ENCODE measurements around the gene GDAP1L1.

GDAP1L1 gene

GRCh38 chr20:44209686-44210405 is 37.3 kb upstream of the GDAP1L1 start:
- H3K4me3 ChIP-seq (ENCODE audit: low read length): peak overlapping the region; percentile 80
- H3K9me3 ChIP-seq (ENCODE audit: control insufficient read depth, low read length): no peaks in the 10 kb centered on the region
- H3K9ac ChIP-seq (ENCODE audit: low read length): peak overlapping the region; percentile 96
- no peaks in the 10 kb centered on the region for H3K36me3 ChIP-seq (ENCODE audit: control insufficient read depth, insufficient read depth, low read length)
- H3K4me1 ChIP-seq (ENCODE audit: control insufficient read depth, insufficient read depth, low read length): peaks cover 19% of the 10 kb centered on the region
- H3K27me3 ChIP-seq (ENCODE audit: control insufficient read depth, insufficient read depth, low read length): no peaks in the 10 kb centered on the region

- peak within 1 kb of the TSS; percentile 96 for H3K9ac ChIP-seq (ENCODE audit: low read length)
- H3K4me1 ChIP-seq (ENCODE audit: control insufficient read depth, insufficient read depth, low read length): peaks cover 12% of the 10 kb centered on the region
- H3K36me3 ChIP-seq (ENCODE audit: control insufficient read depth, insufficient read depth, low read length): no peaks in the 10 kb centered on the region
- H3K27me3 ChIP-seq (ENCODE audit: control insufficient read depth, insufficient read depth, low read length): no peaks in the 10 kb centered on the region
- no peaks in the 10 kb centered on the region for H3K9me3 ChIP-seq (ENCODE audit: control insufficient read depth, low read length)
- peak within 1 kb of the TSS; percentile 80 for H3K4me3 ChIP-seq (ENCODE audit: low read length)
Observed at GRCh38 chr20:44210406-44211176, 36.5 kb upstream of the GDAP1L1 start, which contains the start of gene OSER1. Gene OSER1, minus strand, starts transcription at chr20:44210771. Its CDS starts 3,814 bp downstream, at chr20:44206957.

GRCh38 chr20:44211177-44212039 is 35.7 kb upstream of the GDAP1L1 start:
- Histone ChIP-seq H3K4me1 (ENCODE audit: control insufficient read depth, insufficient read depth, low read length) (peaks cover 12% of the 10 kb centered on the region), H3K9me3 (ENCODE audit: control insufficient read depth, low read length) (no peaks in the 10 kb centered on the region), H3K27me3 (ENCODE audit: control insufficient read depth, insufficient read depth, low read length) (no peaks in the 10 kb centered on the region), H3K36me3 (ENCODE audit: control insufficient read depth, insufficient read depth, low read length) (no peaks in the 10 kb centered on the region), H3K9ac (ENCODE audit: low read length) (peak overlapping the region; percentile 96), H3K4me3 (ENCODE audit: low read length) (peak overlapping the region; percentile 32)

- H3K9ac ChIP-seq (ENCODE audit: low read length): no peak overlapping the region
- H3K4me3 ChIP-seq (ENCODE audit: low read length): no peak overlapping the region
- no peaks in the 10 kb centered on the region for H3K36me3 ChIP-seq (ENCODE audit: control insufficient read depth, insufficient read depth, low read length)
- no peaks in the 10 kb centered on the region for H3K27me3 ChIP-seq (ENCODE audit: control insufficient read depth, insufficient read depth, low read length)
- H3K4me1 ChIP-seq (ENCODE audit: control insufficient read depth, insufficient read depth, low read length): peaks cover 14% of the 10 kb centered on the region
- no peaks in the 10 kb centered on the region for H3K9me3 ChIP-seq (ENCODE audit: control insufficient read depth, low read length)
Observed at GRCh38 chr20:44212792-44213191, 34.3 kb upstream of the GDAP1L1 start.

DNA sequence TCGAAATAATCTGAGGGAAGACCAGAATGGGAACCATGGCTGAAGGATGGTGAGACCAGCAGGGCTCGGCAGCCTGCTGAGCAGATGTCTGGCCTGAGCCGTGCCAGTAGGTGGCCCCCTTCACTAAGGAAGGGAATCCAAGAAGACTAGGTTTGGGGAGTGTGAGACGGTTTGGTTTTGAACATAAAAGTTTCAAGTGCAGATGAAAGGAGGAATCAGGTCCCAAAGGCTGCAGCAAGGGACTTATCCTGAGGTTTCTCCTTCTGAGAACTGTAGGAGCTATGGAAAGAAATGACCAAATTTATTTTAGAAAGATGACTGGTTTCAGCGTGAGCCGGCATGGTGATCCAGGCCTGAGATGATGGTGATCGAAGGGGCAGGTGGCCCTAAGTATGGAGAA is 32.0 kb upstream of the GDAP1L1 start:
- Histone ChIP-seq H3K9ac (ENCODE audit: low read length) (no peak overlapping the region), H3K27me3 (ENCODE audit: control insufficient read depth, insufficient read depth, low read length) (no peaks in the 10 kb centered on the region), H3K36me3 (ENCODE audit: control insufficient read depth, insufficient read depth, low read length) (no peaks in the 10 kb centered on the region), H3K4me3 (ENCODE audit: low read length) (no peak overlapping the region), H3K4me1 (ENCODE audit: control insufficient read depth, insufficient read depth, low read length) (peaks cover 13% of the 10 kb centered on the region), H3K9me3 (ENCODE audit: control insufficient read depth, low read length) (no peaks in the 10 kb centered on the region)

GRCh38 chr20:44217342-44218092 is 29.6 kb upstream of the GDAP1L1 start:
- Histone ChIP-seq H3K36me3 (ENCODE audit: control insufficient read depth, insufficient read depth, low read length) (no peaks in the 10 kb centered on the region), H3K27me3 (ENCODE audit: control insufficient read depth, insufficient read depth, low read length) (no peaks in the 10 kb centered on the region), H3K4me3 (ENCODE audit: low read length) (no peak overlapping the region), H3K9me3 (ENCODE audit: control insufficient read depth, low read length) (no peaks in the 10 kb centered on the region), H3K4me1 (ENCODE audit: control insufficient read depth, insufficient read depth, low read length) (peaks cover 6% of the 10 kb centered on the region), H3K9ac (ENCODE audit: low read length) (no peak overlapping the region)

DNA sequence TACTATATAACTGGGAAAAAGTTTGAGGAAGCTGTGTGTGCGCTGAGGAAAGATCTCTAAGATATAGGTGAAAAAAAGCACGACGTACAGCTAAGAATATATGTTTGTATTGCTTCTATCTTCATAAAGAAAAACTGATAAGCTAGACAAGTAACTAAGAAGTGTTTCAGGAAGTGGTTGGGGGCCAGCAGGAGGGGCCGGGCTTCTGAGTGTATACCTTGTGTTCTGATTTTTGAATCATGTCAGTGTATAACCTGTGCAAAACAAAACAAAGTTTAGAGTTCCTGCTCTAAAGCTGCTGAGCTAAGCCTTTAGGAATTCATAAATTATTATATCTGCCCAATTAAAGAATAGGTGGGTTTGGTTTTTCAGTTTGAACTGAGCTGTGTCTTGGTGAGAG is 28.7 kb upstream of the GDAP1L1 start:
- Histone ChIP-seq H3K9me3 (ENCODE audit: control insufficient read depth, low read length) (no peaks in the 10 kb centered on the region), H3K36me3 (ENCODE audit: control insufficient read depth, insufficient read depth, low read length) (no peaks in the 10 kb centered on the region), H3K9ac (ENCODE audit: low read length) (no peak overlapping the region), H3K4me3 (ENCODE audit: low read length) (no peak overlapping the region), H3K4me1 (ENCODE audit: control insufficient read depth, insufficient read depth, low read length) (peaks cover 6% of the 10 kb centered on the region), H3K27me3 (ENCODE audit: control insufficient read depth, insufficient read depth, low read length) (no peaks in the 10 kb centered on the region)

GRCh38 chr20:44219170-44219730 is 27.9 kb upstream of the GDAP1L1 start:
- Histone ChIP-seq H3K4me1 (ENCODE audit: control insufficient read depth, insufficient read depth, low read length) (peaks cover 6% of the 10 kb centered on the region), H3K4me3 (ENCODE audit: low read length) (no peak overlapping the region), H3K27me3 (ENCODE audit: control insufficient read depth, insufficient read depth, low read length) (no peaks in the 10 kb centered on the region), H3K9ac (ENCODE audit: low read length) (no peak overlapping the region), H3K9me3 (ENCODE audit: control insufficient read depth, low read length) (no peaks in the 10 kb centered on the region), H3K36me3 (ENCODE audit: control insufficient read depth, insufficient read depth, low read length) (no peaks in the 10 kb centered on the region)

DNA sequence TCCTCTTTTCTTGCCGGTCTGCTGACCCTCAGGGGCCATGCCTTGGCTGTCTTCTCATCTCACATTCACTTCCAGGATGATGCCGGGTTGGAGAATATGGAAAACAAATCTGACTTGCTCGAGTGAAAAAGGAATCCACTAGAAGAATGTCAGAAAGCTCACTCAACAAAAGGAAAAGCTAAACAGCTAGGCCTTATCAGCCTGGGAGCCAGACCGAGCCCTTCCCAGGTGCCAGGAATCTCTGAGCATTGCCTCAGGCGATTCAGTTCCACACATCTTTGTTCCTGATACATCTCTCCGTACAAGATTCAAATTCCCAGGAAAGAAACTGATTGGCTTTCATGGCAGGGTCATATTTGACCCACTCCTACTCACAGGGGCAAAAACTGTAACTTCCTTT is 27.3 kb upstream of the GDAP1L1 start:
- Histone ChIP-seq H3K27me3 (ENCODE audit: control insufficient read depth, insufficient read depth, low read length) (no peaks in the 10 kb centered on the region), H3K4me3 (ENCODE audit: low read length) (no peak overlapping the region), H3K4me1 (ENCODE audit: control insufficient read depth, insufficient read depth, low read length) (peaks cover 6% of the 10 kb centered on the region), H3K36me3 (ENCODE audit: control insufficient read depth, insufficient read depth, low read length) (no peaks in the 10 kb centered on the region), H3K9me3 (ENCODE audit: control insufficient read depth, low read length) (no peaks in the 10 kb centered on the region), H3K9ac (ENCODE audit: low read length) (no peak overlapping the region)

GRCh38 chr20:44221368-44221954 is 25.6 kb upstream of the GDAP1L1 start:
- Histone ChIP-seq H3K9ac (ENCODE audit: low read length) (no peak overlapping the region), H3K27me3 (ENCODE audit: control insufficient read depth, insufficient read depth, low read length) (no peaks in the 10 kb centered on the region), H3K9me3 (ENCODE audit: control insufficient read depth, low read length) (no peaks in the 10 kb centered on the region), H3K4me1 (ENCODE audit: control insufficient read depth, insufficient read depth, low read length) (peaks cover 6% of the 10 kb centered on the region), H3K36me3 (ENCODE audit: control insufficient read depth, insufficient read depth, low read length) (no peaks in the 10 kb centered on the region), H3K4me3 (ENCODE audit: low read length) (no peak overlapping the region)

GRCh38 chr20:44222027-44222426 is 25.1 kb upstream of the GDAP1L1 start:
- peaks cover 6% of the 10 kb centered on the region for H3K4me1 ChIP-seq (ENCODE audit: control insufficient read depth, insufficient read depth, low read length)
- no peak overlapping the region for H3K4me3 ChIP-seq (ENCODE audit: low read length)
- H3K36me3 ChIP-seq (ENCODE audit: control insufficient read depth, insufficient read depth, low read length): no peaks in the 10 kb centered on the region
- H3K9ac ChIP-seq (ENCODE audit: low read length): no peak overlapping the region
- H3K9me3 ChIP-seq (ENCODE audit: control insufficient read depth, low read length): no peaks in the 10 kb centered on the region
- H3K27me3 ChIP-seq (ENCODE audit: control insufficient read depth, insufficient read depth, low read length): no peaks in the 10 kb centered on the region

Measured in mucosa of stomach (tissue), 1 donor.